Hepatocyte (in vitro differentiated cells): Measurements from ENCODE around the gene NBAS. TPM values are rescaled to one million over a fixed set of nuclear protein-coding genes. Genes with fewer than 3 reads are reported as not detected.

ENCODE experiments used
- DNase-seq: peaks from one replicate; pipeline ENCODE4 v3.0.0-alpha.2; 2016; ENCODE audit warnings: low spot score
- H2AFZ ChIP-seq: fragments of 200-600 bp; sonication (generic); 2 replicates; pipeline ENCODE4 v1.6.0; 2016; ENCODE audit warnings: antibody characterized with exemption, mild to moderate bottlenecking
- H3K27ac ChIP-seq: fragments of 200-600 bp; sonication (generic); 2 replicates; pipeline ENCODE4 v1.5.1; 2016; ENCODE audit warnings: mild to moderate bottlenecking
- H3K27me3 ChIP-seq: fragments of 200-600 bp; sonication (generic); 2 replicates; pipeline ENCODE4 v1.6.1; 2016
- H3K36me3 ChIP-seq: fragments of 200-600 bp; sonication (generic); replicated peaks from 2 replicates; pipeline ENCODE4 v1.5.1; 2016; ENCODE audit warnings: low read depth; ENCODE audit not compliant: insufficient read depth
- H3K4me1 ChIP-seq: fragments of 200-600 bp; sonication (generic); 2 replicates; pipeline ENCODE4 v1.5.1; 2016; ENCODE audit warnings: mild to moderate bottlenecking, moderate library complexity; ENCODE audit not compliant: insufficient read depth
- H3K4me2 ChIP-seq: fragments of 200-600 bp; sonication (generic); 2 replicates; pipeline ENCODE4 v1.6.0; 2016
- H3K4me3 ChIP-seq: fragments of 200-600 bp; sonication (generic); 2 replicates; pipeline ENCODE4 v1.5.1; 2016; ENCODE audit warnings: mild to moderate bottlenecking
- H3K79me2 ChIP-seq: fragments of 200-600 bp; sonication (generic); 2 replicates; pipeline ENCODE4 v1.6.0; 2017; ENCODE audit warnings: mild to moderate bottlenecking
- H3K9me2 ChIP-seq: fragments of 200-600 bp; sonication (generic); replicated peaks from 2 replicates; pipeline ENCODE4 v1.6.0; 2017; ENCODE audit warnings: mild to moderate bottlenecking; ENCODE audit not compliant: insufficient read depth
- H3K9me3 ChIP-seq: fragments of 200-600 bp; sonication (generic); 2 replicates; pipeline ENCODE4 v1.5.1; 2016; ENCODE audit warnings: low read depth, mild to moderate bottlenecking
- H4K20me1 ChIP-seq: fragments of 200-600 bp; sonication (generic); 2 replicates; pipeline ENCODE4 v1.6.0; 2016; ENCODE audit warnings: mild to moderate bottlenecking; ENCODE audit not compliant: insufficient read depth, poor library complexity, severe bottlenecking
- CTCF ChIP-seq: fragments of 200-600 bp; sonication (generic); IDR thresholded peaks from 2 replicates; pipeline ENCODE4 v1.5.1; 2016; ENCODE audit warnings: antibody characterized with exemption, mild to moderate bottlenecking; ENCODE audit not compliant: poor library complexity
- EZH2 ChIP-seq: fragments of 200-600 bp; sonication (generic); IDR thresholded peaks from 2 replicates; pipeline ENCODE4 v1.6.1; 2016; ENCODE audit warnings: antibody characterized with exemption, mild to moderate bottlenecking, borderline replicate concordance
- EZH2phosphoT487 ChIP-seq: fragments of 200-600 bp; sonication (generic); IDR thresholded peaks from one replicate; pipeline ENCODE4 v1.6.1; 2018; ENCODE audit warnings: antibody characterized with exemption, mild to moderate bottlenecking, low read depth, moderate library complexity; ENCODE audit not compliant: unreplicated experiment, severe bottlenecking
- WGBS: methylation state at CpG from one replicate; pipeline ENCODE4 v1.1.6; 2016; ENCODE audit warnings: low lambda C conversion rate; ENCODE audit errors: missing lambda C conversion rate; 5-methylcytosine and 5-hydroxymethylcytosine counted together
- polyA plus RNA-seq: library from polyadenylated mRNA; unstranded; fragments of >200 nt; fragmentation: Nextera tagmentation; extraction: Ambion mirVana; gene quantifications from 2 replicates; pipeline ENCODE4 v1.2.1, GENCODE V29; 2016
- total RNA-seq: library from RNA; depleted of rRNA; stranded (reverse); fragments of >200 nt; gene quantifications from 2 replicates; pipeline ENCODE4 v1.2.3, GENCODE V29; 2014

NBAS gene
- total and polyA plus RNA-seq, 2 experiments from 2014 or later, result 20.8 to 47.2 TPM

- Histone ChIP-seq H2AFZ (no peak overlapping the region), H3K9me3 (no peaks in the 10 kb centered on the region), H3K27ac (no peak overlapping the region), H3K36me3 (peaks cover under 1% of the 10 kb centered on the region), H3K4me2 (no peak overlapping the region), H3K27me3 (no peaks in the 10 kb centered on the region), H3K9me2 (no peaks in the 10 kb centered on the region), H4K20me1 (no peaks in the 10 kb centered on the region), H3K79me2 (no peaks in the 10 kb centered on the region), H3K4me1 (no peaks in the 10 kb centered on the region), H3K4me3 (no peak overlapping the region)
- WGBS, result 90% methylated on average over 2 of the region's 2 CpGs
- TF ChIP-seq CTCF (no peak), EZH2phosphoT487 (no peak), EZH2 (no peak)
- no peak for DNase-seq
Observed at GRCh38 chr2:15436195-15436594, 124.9 kb downstream of the NBAS start.

- H3K27me3 ChIP-seq, result no peaks in the 10 kb centered on the region
- H3K27ac ChIP-seq, result no peak overlapping the region
- H3K4me2 ChIP-seq, result peak overlapping the region; percentile 34
- H3K36me3 ChIP-seq, result peaks cover 2% of the 10 kb centered on the region
- no peak for TF ChIP-seq EZH2
- TF ChIP-seq CTCF, result no peak
- no peak for TF ChIP-seq EZH2phosphoT487
- no peaks in the 10 kb centered on the region for H3K79me2 ChIP-seq
- H2AFZ ChIP-seq, result no peak overlapping the region
- H3K4me3 ChIP-seq, result no peak overlapping the region
- 65% methylated on average over 5 of the region's 5 CpGs for WGBS
- H3K9me3 ChIP-seq, result no peaks in the 10 kb centered on the region
- no peak for DNase-seq
- H3K4me1 ChIP-seq, result no peaks in the 10 kb centered on the region
- no peaks in the 10 kb centered on the region for H4K20me1 ChIP-seq
- no peaks in the 10 kb centered on the region for H3K9me2 ChIP-seq
Observed at GRCh38 chr2:15435474-15435873, 125.7 kb downstream of the NBAS start.

GRCh38 chr2:15432642-15433256 is 128.4 kb downstream of the NBAS start:
- H3K9me3 ChIP-seq, result no peaks in the 10 kb centered on the region
- no peaks in the 10 kb centered on the region for H4K20me1 ChIP-seq
- no peak for DNase-seq
- no peaks in the 10 kb centered on the region for H3K27me3 ChIP-seq
- TF ChIP-seq EZH2 (no peak), CTCF (no peak), EZH2phosphoT487 (no peak)
- H3K36me3 ChIP-seq, result peaks cover 2% of the 10 kb centered on the region
- no peak overlapping the region for H3K4me3 ChIP-seq
- no peak overlapping the region for H2AFZ ChIP-seq
- no peaks in the 10 kb centered on the region for H3K79me2 ChIP-seq
- no peaks in the 10 kb centered on the region for H3K4me1 ChIP-seq
- H3K9me2 ChIP-seq, result no peaks in the 10 kb centered on the region
- WGBS, result 95% methylated on average over 5 of the region's 5 CpGs
- no peak overlapping the region for H3K27ac ChIP-seq
- H3K4me2 ChIP-seq, result no peak overlapping the region

GRCh38 chr2:15429032-15429431 is 132.1 kb downstream of the NBAS start:
- no peak for DNase-seq
- Histone ChIP-seq H3K27me3 (no peaks in the 10 kb centered on the region), H3K4me3 (no peak overlapping the region), H3K9me3 (no peaks in the 10 kb centered on the region), H3K4me1 (no peaks in the 10 kb centered on the region), H3K9me2 (no peaks in the 10 kb centered on the region), H2AFZ (no peak overlapping the region), H3K36me3 (peaks cover 2% of the 10 kb centered on the region), H3K79me2 (no peaks in the 10 kb centered on the region), H4K20me1 (no peaks in the 10 kb centered on the region), H3K4me2 (no peak overlapping the region), H3K27ac (no peak overlapping the region)
- 88% methylated on average over 1 of the region's 1 CpG for WGBS
- TF ChIP-seq EZH2phosphoT487 (no peak), EZH2 (no peak)
